Measurements from ENCODE around the gene WFDC10B.
"Not testable (repeated sequence)": the region's sequence is repeated elsewhere in the genome, so short reads cannot be mapped to it uniquely, and the experiment has no call there.

Gene WFDC10B

GRCh38 chr20:45701104-45701503, 3.7 kb downstream of the WFDC10B start:
- no peaks in the 10 kb centered on the region for H3F3A ChIP-seq (ENCODE audit: insufficient read depth, low read length)
- no peaks in the 10 kb centered on the region for H3K27me3 ChIP-seq (ENCODE audit: insufficient read depth, low read length)
- TF ChIP-seq EZH2 (IDR thresholded peaks at IDR 0.05; ENCODE audit: borderline replicate concordance, low read length) = no peak
- no peak for TF ChIP-seq CTCF (IDR thresholded peaks at IDR 0.05; ENCODE audit: low read length)
- H4K20me1 ChIP-seq (ENCODE audit: insufficient read depth, low read length) = no peaks in the 10 kb centered on the region
- H3K4me3 ChIP-seq (ENCODE audit: low read depth, low read length, poor library complexity, severe bottlenecking) = no peak overlapping the region
- no peak overlapping the region for H3K4me2 ChIP-seq (ENCODE audit: low read length)
- no peaks in the 10 kb centered on the region for H3K9me2 ChIP-seq (ENCODE audit: low read depth, low read length)
- no peak overlapping the region for H3K27ac ChIP-seq (ENCODE audit: low read depth, low read length, poor library complexity, severe bottlenecking)
- H2AFZ ChIP-seq (ENCODE audit: low read length) = no peak overlapping the region
- no peaks in the 10 kb centered on the region for H3K79me2 ChIP-seq (ENCODE audit: insufficient read depth, low read length)
- no peaks in the 10 kb centered on the region for H3K9me3 ChIP-seq (ENCODE audit: low read length)
- H3K4me1 ChIP-seq (ENCODE audit: insufficient read depth, low read length, severe bottlenecking) = no peaks in the 10 kb centered on the region
- H3K36me3 ChIP-seq (ENCODE audit: insufficient read depth, low read length) = no peaks in the 10 kb centered on the region
- H3K9ac ChIP-seq (ENCODE audit: low read length) = no peak overlapping the region

GRCh38 chr20:45695496-45695895, 9.3 kb downstream of the WFDC10B start:
- Histone ChIP-seq H3K9ac (ENCODE audit: low read length) (no peak overlapping the region), H3K9me3 (ENCODE audit: low read length) (no peaks in the 10 kb centered on the region), H3K27me3 (ENCODE audit: insufficient read depth, low read length) (no peaks in the 10 kb centered on the region), H3K4me3 (ENCODE audit: low read depth, low read length, poor library complexity, severe bottlenecking) (no peak overlapping the region), H2AFZ (ENCODE audit: low read length) (no peak overlapping the region), H3K9me2 (ENCODE audit: low read depth, low read length) (no peaks in the 10 kb centered on the region), H3K4me1 (ENCODE audit: insufficient read depth, low read length, severe bottlenecking) (no peaks in the 10 kb centered on the region), H3K79me2 (ENCODE audit: insufficient read depth, low read length) (no peaks in the 10 kb centered on the region), H4K20me1 (ENCODE audit: insufficient read depth, low read length) (no peaks in the 10 kb centered on the region), H3K36me3 (ENCODE audit: insufficient read depth, low read length) (no peaks in the 10 kb centered on the region), H3K4me2 (ENCODE audit: low read length) (no peak overlapping the region), H3F3A (ENCODE audit: insufficient read depth, low read length) (no peaks in the 10 kb centered on the region), H3K27ac (ENCODE audit: low read depth, low read length, poor library complexity, severe bottlenecking) (no peak overlapping the region)
- no peak for TF ChIP-seq EZH2 (IDR thresholded peaks at IDR 0.05; ENCODE audit: borderline replicate concordance, low read length)
- TF ChIP-seq CTCF (IDR thresholded peaks at IDR 0.05; ENCODE audit: low read length) = no peak

GRCh38 chr20:45693346-45693745, 11.5 kb downstream of the WFDC10B start:
- not testable (repeated sequence) for H3K27me3 ChIP-seq (ENCODE audit: insufficient read depth, low read length); H3K27ac ChIP-seq (ENCODE audit: low read depth, low read length, poor library complexity, severe bottlenecking); H3K9me2 ChIP-seq (ENCODE audit: low read depth, low read length); H3K4me2 ChIP-seq (ENCODE audit: low read length); H3F3A ChIP-seq (ENCODE audit: insufficient read depth, low read length); H2AFZ ChIP-seq (ENCODE audit: low read length); H3K79me2 ChIP-seq (ENCODE audit: insufficient read depth, low read length); H3K4me1 ChIP-seq (ENCODE audit: insufficient read depth, low read length, severe bottlenecking); H3K36me3 ChIP-seq (ENCODE audit: insufficient read depth, low read length); H3K9ac ChIP-seq (ENCODE audit: low read length); H3K9me3 ChIP-seq (ENCODE audit: low read length); H4K20me1 ChIP-seq (ENCODE audit: insufficient read depth, low read length); H3K4me3 ChIP-seq (ENCODE audit: low read depth, low read length, poor library complexity, severe bottlenecking)

GRCh38 chr20:45685896-45686295, 18.9 kb downstream of the WFDC10B start:
- Histone ChIP-seq H3K9ac (ENCODE audit: low read length) (no peak overlapping the region), H3K4me1 (ENCODE audit: insufficient read depth, low read length, severe bottlenecking) (no peaks in the 10 kb centered on the region), H3K27me3 (ENCODE audit: insufficient read depth, low read length) (no peaks in the 10 kb centered on the region), H3K9me2 (ENCODE audit: low read depth, low read length) (no peaks in the 10 kb centered on the region), H3K27ac (ENCODE audit: low read depth, low read length, poor library complexity, severe bottlenecking) (no peak overlapping the region), H3K4me2 (ENCODE audit: low read length) (no peak overlapping the region), H3K9me3 (ENCODE audit: low read length) (no peaks in the 10 kb centered on the region), H2AFZ (ENCODE audit: low read length) (no peak overlapping the region), H4K20me1 (ENCODE audit: insufficient read depth, low read length) (no peaks in the 10 kb centered on the region), H3K36me3 (ENCODE audit: insufficient read depth, low read length) (no peaks in the 10 kb centered on the region), H3F3A (ENCODE audit: insufficient read depth, low read length) (no peaks in the 10 kb centered on the region), H3K79me2 (ENCODE audit: insufficient read depth, low read length) (no peaks in the 10 kb centered on the region), H3K4me3 (ENCODE audit: low read depth, low read length, poor library complexity, severe bottlenecking) (no peak overlapping the region)
- no peak for TF ChIP-seq EZH2 (IDR thresholded peaks at IDR 0.05; ENCODE audit: borderline replicate concordance, low read length)
- no peak for TF ChIP-seq CTCF (IDR thresholded peaks at IDR 0.05; ENCODE audit: low read length)

Data from OCI-LY1 (cell line).